DND-41 (cell line): ENCODE data around the gene MFSD8.

Source experiments
- CTCF ChIP-seq: IDR thresholded peaks from 2 replicates; pipeline ENCODE4 v1.5.1; 2012; ENCODE audit warnings: borderline replicate concordance, low read length, moderate library complexity, mild to moderate bottlenecking; ENCODE audit not compliant: poor library complexity, severe bottlenecking; ENCODE audit errors: extremely low read depth
- EZH2 ChIP-seq: IDR thresholded peaks from 3 replicates; pipeline ENCODE4 v1.6.1; 2012; ENCODE audit warnings: borderline replicate concordance, low read depth, mild to moderate bottlenecking, moderate library complexity, low read length, inconsistent platforms; ENCODE audit not compliant: severe bottlenecking

- TF ChIP-seq CTCF, result peak; percentile 18
- TF ChIP-seq EZH2, result no peak
Observed at GRCh38 chr4:127965062-127965802, at the start of gene MFSD8, which contains the start of gene ABHD18.
